GM12891 (cell line): ENCODE measurements around the gene GBP3.

Source experiments
- PAX5 ChIP-seq: IDR thresholded peaks from 2 replicates; pipeline ENCODE4 v1.6.1; 2011; ENCODE audit warnings: low read length, moderate library complexity, mild to moderate bottlenecking; ENCODE audit not compliant: insufficient read depth, severe bottlenecking
- POLR2A ChIP-seq: IDR thresholded peaks from 2 replicates; pipeline ENCODE4 v1.6.1; 2011; ENCODE audit warnings: low read depth, low read length, control low read depth
- POLR2AphosphoS5 ChIP-seq: IDR thresholded peaks from 2 replicates; pipeline ENCODE4 v1.6.1; 2011; ENCODE audit warnings: low read depth, low read length, control low read depth
- POU2F2 ChIP-seq: IDR thresholded peaks from 2 replicates; pipeline ENCODE4 v1.6.1; 2011; ENCODE audit warnings: low read depth, mild to moderate bottlenecking, control low read depth, low read length, moderate library complexity
- SPI1 ChIP-seq: IDR thresholded peaks from 2 replicates; pipeline ENCODE4 v1.6.1; 2011; ENCODE audit warnings: low read depth, low read length, control low read depth
- TAF1 ChIP-seq: IDR thresholded peaks from 2 replicates; pipeline ENCODE4 v1.6.1; 2011; ENCODE audit warnings: low read depth, low read length, control low read depth

- TF ChIP-seq POLR2A (no peak), POLR2AphosphoS5 (no peak), SPI1 (no peak), TAF1 (no peak), POU2F2 (no peak), PAX5 (no peak)
These were observed 3.3 kb upstream of the GBP3 start for GRCh38 chr1:89025928-89026327.
